HUES64 (cell line): ENCODE data around the gene APP.
A peak's percentile ranks its signal among the peaks of the same experiment; 100 is the strongest.

Experiments
- H3K27ac ChIP-seq: 2 replicates; pipeline ENCODE4 v1.7.0; 2013; ENCODE audit warnings: low read depth, low read length, inconsistent platforms
- H3K27me3 ChIP-seq: 2 replicates; pipeline ENCODE4 v1.6.1; 2013; ENCODE audit warnings: mild to moderate bottlenecking, low read length; ENCODE audit not compliant: insufficient read depth
- H3K36me3 ChIP-seq: 2 replicates; pipeline ENCODE4 v1.6.1; 2013; ENCODE audit warnings: mild to moderate bottlenecking, low read length; ENCODE audit not compliant: insufficient read depth
- H3K4me1 ChIP-seq: 2 replicates; pipeline ENCODE4 v1.6.1; 2013; ENCODE audit warnings: mild to moderate bottlenecking, low read length, moderate library complexity; ENCODE audit not compliant: insufficient read depth
- H3K4me3 ChIP-seq: 2 replicates; pipeline ENCODE4 v1.5.1; 2013; ENCODE audit warnings: mild to moderate bottlenecking, low read length, moderate library complexity
- H3K9ac ChIP-seq: 2 replicates; pipeline ENCODE4 v1.6.1; 2013; ENCODE audit warnings: mild to moderate bottlenecking, low read depth, low read length
- H3K9me3 ChIP-seq: 2 replicates; pipeline ENCODE4 v1.6.1; 2013; ENCODE audit warnings: low read depth, low read length; ENCODE audit not compliant: insufficient read depth
- WGBS: fragments of 150-250, 120-280 bp; methylation state at CpG from one replicate; pipeline ENCODE4 v1.1.7; 2013; ENCODE audit warnings: missing lambda C conversion rate; 5-methylcytosine and 5-hydroxymethylcytosine counted together

APP gene

DNA sequence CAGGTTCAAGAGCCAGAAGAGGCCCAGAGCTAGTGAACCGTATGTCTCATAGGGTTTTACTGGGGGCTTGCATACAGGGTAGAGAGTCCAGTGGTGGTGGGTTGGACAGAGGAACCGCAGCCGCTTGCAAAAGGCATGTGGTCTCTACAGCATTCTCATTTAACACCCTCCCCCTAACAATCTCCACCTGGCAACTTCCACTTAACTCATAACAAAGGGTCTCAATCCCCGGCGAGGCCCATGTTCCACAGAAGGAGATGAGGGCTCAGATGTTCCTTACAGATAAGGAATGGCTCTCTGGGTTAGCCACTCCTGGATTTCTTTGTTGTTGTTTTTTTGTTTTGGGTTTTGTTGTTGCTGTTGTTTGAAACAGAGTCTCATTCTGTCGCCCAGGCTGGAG is 106.1 kb downstream of the APP start:
- WGBS, result 74% methylated on average over 6 of the region's 6 CpGs

DNA sequence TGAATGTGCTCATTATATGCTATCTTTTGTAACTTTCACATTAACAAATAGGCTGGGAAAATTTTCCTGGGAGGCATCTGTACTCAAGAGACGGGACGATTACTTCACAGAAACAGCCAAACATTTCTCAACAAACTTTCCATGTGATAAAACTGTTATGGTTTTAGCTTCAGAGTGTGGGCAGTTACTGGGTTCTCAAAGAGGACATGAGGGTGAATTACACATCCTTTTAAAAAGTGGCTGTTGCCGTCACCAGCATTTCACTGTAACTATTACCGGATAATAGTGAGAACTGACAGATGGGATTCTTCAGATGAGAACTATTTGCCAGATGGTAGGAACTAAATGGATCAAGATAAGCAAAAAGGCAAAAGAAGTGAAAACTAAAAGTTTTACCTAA is 109.1 kb downstream of the APP start:
- no peaks in the 10 kb centered on the region for H3K36me3 ChIP-seq

More for the DNA sequence above, 106.1 kb downstream of the APP start:
- Histone ChIP-seq H3K36me3 (no peaks in the 10 kb centered on the region), H3K4me1 (peaks cover 68% of the 10 kb centered on the region), H3K4me3 (no peak overlapping the region), H3K27ac (no peak overlapping the region), H3K9ac (no peak overlapping the region), H3K9me3 (no peaks in the 10 kb centered on the region), H3K27me3 (no peaks in the 10 kb centered on the region)

DNA sequence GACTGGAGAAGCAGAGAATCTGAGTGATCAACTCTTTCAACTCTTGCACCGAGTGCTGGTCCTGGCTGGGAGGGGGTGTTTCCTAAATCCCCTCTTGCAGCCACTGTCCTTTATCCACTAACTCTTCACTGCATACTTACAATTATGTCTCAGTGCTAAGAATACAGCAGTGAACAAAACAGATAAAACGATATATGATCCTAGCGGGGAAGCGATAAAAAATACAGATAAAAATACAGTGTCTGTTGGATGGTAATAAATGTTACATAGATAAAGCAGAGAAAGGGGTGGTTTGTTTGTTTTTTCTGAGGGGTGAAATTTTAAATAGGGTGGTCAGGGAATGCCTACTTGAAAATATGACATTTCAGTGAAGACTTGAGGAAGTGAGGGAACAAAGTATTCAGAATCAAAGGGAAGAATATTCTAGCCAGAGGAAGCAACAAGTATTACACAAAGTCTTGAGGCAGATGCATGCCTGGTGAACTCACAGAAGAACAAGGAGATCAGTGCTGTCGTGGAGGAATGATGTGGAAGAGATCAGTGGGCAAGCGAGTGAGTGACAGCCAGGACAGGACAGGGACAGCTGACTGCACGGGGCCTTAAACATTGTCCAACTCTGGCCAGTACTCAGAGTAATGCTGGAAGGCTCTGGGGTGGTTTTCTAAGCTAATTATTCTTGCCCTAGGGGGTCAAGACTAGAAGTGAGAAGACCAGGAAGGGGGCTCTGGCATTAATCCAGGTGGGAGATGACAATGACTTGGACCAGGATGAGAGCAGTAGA is 110.0 kb downstream of the APP start:
- H3K27ac ChIP-seq, result no peak overlapping the region
- no peak overlapping the region for H3K4me3 ChIP-seq
- H3K9ac ChIP-seq, result no peak overlapping the region
- H3K36me3 ChIP-seq, result no peaks in the 10 kb centered on the region
- 84% methylated on average over 7 of the region's 7 CpGs for WGBS
- peaks cover 42% of the 10 kb centered on the region for H3K4me1 ChIP-seq
- H3K27me3 ChIP-seq, result no peaks in the 10 kb centered on the region
- H3K9me3 ChIP-seq, result no peaks in the 10 kb centered on the region

More for the DNA sequence above, 109.1 kb downstream of the APP start:
- Histone ChIP-seq H3K27ac (no peak overlapping the region; the same call in 1 of the 2 replicates), H3K9ac (no peak overlapping the region), H3K9me3 (no peaks in the 10 kb centered on the region), H3K27me3 (no peaks in the 10 kb centered on the region), H3K4me1 (peaks cover 47% of the 10 kb centered on the region), H3K4me3 (no peak overlapping the region)
- WGBS, result 98% methylated on average over 4 of the region's 4 CpGs

DNA sequence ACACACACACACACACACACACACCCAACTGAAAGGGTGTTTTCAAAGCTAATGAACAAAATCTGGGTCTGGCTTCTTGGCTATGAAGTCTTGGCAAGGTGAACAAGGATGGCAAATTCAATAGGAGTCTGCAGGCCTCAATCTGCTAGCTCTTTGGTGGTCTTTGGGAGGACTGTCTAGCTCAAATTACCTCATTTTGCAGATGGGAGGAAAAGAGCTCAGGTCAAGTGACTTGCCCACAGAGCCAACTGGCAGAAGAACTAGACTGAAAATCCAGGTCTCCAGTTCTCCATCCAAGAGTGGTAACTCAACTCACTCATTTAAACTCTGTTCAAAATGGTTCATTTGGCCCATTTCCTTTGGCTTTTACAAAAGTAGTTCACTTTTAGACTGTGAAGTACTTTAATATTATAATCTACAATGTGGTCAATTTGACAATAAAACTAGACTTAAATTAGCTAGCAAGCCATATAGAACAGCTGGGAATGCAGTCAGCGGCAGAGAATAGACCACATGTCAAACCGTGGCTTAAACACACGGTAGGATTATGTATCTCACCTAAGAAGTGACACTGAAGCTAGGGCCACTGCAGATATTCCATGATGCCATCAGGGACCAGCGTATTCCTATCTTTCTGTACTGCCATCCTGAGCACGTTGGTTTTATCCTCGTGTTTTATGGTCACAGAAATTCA is 112.9 kb downstream of the APP start:
- Histone ChIP-seq H3K36me3 (peaks cover 7% of the 10 kb centered on the region; the same call in 1 of the 2 replicates), H3K4me1 (peaks cover 33% of the 10 kb centered on the region), H3K4me3 (no peak overlapping the region), H3K27me3 (no peaks in the 10 kb centered on the region), H3K9me3 (no peaks in the 10 kb centered on the region), H3K27ac (no peak overlapping the region), H3K9ac (no peak overlapping the region)
- 95% methylated on average over 6 of the region's 6 CpGs for WGBS

DNA sequence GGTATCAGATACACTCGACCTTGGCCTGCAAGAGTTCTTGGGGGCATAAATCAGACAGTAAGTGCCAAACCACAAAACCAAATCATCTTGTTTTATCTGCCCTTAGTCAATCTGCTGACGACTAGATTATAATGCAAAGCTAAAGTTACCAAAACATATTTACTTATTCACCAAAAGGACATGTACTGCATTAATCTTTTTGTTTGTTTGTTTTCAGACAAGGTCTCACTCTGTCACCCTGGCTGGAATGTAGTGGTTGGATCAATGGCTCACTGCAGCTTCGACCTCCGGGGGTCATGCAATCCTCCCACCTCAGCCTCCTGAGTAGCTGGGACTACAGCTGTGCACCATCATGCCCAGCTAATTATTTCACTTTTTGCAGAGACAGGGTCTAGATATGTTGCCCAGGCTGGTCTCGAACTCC is 114.7 kb downstream of the APP start:
- H3K4me3 ChIP-seq, result no peak overlapping the region
- H3K36me3 ChIP-seq, result peaks cover 21% of the 10 kb centered on the region
- no peak overlapping the region for H3K27ac ChIP-seq
- H3K9me3 ChIP-seq, result no peaks in the 10 kb centered on the region
- peaks cover 42% of the 10 kb centered on the region for H3K4me1 ChIP-seq
- no peaks in the 10 kb centered on the region for H3K27me3 ChIP-seq
- 87% methylated on average over 5 of the region's 5 CpGs for WGBS
- no peak overlapping the region for H3K9ac ChIP-seq

DNA sequence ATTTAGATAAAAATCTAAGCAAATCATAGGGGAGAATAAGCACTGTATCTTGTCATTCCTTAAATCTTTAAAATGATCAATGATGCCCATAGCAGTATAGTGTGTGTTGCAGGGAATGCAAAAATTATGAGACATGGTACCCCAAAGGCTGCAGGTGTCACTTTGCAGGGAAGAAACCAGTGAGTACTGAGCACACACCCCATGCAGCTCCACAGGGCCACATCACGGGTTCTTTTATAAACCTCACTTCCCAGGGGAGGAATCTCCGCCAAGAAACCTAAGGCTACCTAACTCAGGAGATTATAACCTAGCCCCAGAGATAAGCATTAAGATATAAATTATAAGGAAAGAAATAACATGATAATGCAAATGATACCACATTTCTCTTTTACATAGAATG is 115.6 kb downstream of the APP start:
- no peak overlapping the region for H3K4me3 ChIP-seq
- WGBS, result 83% methylated on average over 1 of the region's 2 CpGs
- H3K9ac ChIP-seq, result no peak overlapping the region
- no peaks in the 10 kb centered on the region for H3K9me3 ChIP-seq
- H3K36me3 ChIP-seq, result peaks cover 30% of the 10 kb centered on the region
- H3K4me1 ChIP-seq, result peaks cover 39% of the 10 kb centered on the region
- no peaks in the 10 kb centered on the region for H3K27me3 ChIP-seq
- no peak overlapping the region for H3K27ac ChIP-seq

DNA sequence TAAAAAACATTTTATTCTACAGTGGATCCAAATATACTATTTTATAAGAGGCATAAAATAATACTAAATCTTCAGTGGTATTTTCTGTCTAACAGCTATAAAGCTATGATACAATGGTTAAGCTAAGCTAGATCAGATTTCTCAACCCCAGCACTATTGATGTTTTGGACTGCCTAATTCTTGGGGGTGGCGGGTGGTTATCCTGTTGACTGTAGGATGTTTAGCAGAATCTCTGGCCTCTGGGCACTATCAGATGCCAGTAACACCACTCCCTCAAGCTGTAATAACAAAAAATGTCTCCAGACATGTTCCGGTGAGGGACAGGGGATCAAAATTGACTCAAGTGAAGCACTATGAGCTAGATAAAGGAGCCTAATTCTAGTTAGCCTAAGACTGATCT is 118.5 kb downstream of the APP start:
- Histone ChIP-seq H3K9me3 (no peaks in the 10 kb centered on the region), H3K4me1 (peaks cover 30% of the 10 kb centered on the region), H3K9ac (no peak overlapping the region), H3K4me3 (no peak overlapping the region), H3K36me3 (peaks cover 57% of the 10 kb centered on the region), H3K27ac (peak overlapping the region; percentile 15; the same call in 1 of the 2 replicates), H3K27me3 (no peaks in the 10 kb centered on the region)
- WGBS, result 100% methylated on average over 2 of the region's 2 CpGs

DNA sequence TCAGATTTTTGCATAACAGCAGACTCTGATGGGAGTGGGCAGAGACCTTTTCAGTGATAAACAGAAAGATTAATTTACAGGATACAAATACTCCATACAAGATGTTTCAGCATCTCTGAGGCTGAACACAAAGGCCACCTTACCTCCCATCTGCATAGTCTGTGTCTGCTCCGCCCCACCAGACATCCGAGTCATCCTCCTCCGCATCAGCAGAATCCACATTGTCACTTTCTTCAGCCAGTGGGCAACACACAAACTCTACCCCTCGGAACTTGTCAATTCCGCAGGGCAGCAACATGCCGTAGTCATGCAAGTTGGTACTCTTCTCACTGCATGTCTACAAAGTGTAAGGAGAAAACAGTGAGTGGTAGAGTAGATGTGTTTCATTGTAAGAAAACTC is 119.7 kb downstream of the APP start:
- peaks cover 68% of the 10 kb centered on the region for H3K36me3 ChIP-seq
- no peak overlapping the region for H3K9ac ChIP-seq
- 88% methylated on average over 6 of the region's 6 CpGs for WGBS

DNA sequence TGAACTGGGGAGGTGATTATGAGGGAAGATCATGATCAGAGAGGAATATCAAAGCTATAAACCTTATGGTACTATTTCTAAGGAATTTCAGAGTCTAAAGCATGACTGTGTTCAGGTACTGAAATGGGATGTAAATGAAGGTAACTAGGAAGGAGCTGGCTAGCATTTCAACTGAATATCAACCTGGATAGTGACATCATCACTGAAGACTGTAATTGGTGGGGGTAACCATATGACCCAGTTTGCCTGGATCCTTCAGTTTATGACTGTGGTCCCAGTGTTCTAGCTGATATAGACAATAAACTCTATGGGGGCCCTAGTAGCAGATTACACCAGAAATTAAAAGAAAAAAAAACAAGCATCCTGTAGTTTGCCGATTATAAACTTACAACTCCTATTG is 120.8 kb downstream of the APP start:
- H3K4me1 ChIP-seq, result peaks cover 21% of the 10 kb centered on the region
- H3K9ac ChIP-seq, result no peak overlapping the region
- H3K4me3 ChIP-seq, result no peak overlapping the region
- no peaks in the 10 kb centered on the region for H3K9me3 ChIP-seq
- no peaks in the 10 kb centered on the region for H3K27me3 ChIP-seq
- no peak overlapping the region for H3K27ac ChIP-seq
- peaks cover 79% of the 10 kb centered on the region for H3K36me3 ChIP-seq
- WGBS, result no CpG with 5 or more reads among the region's 1 CpG

More for the DNA sequence above, 119.7 kb downstream of the APP start:
- Histone ChIP-seq H3K27ac (no peak overlapping the region), H3K4me1 (peaks cover 30% of the 10 kb centered on the region), H3K27me3 (no peaks in the 10 kb centered on the region), H3K9me3 (no peaks in the 10 kb centered on the region), H3K4me3 (no peak overlapping the region)

DNA sequence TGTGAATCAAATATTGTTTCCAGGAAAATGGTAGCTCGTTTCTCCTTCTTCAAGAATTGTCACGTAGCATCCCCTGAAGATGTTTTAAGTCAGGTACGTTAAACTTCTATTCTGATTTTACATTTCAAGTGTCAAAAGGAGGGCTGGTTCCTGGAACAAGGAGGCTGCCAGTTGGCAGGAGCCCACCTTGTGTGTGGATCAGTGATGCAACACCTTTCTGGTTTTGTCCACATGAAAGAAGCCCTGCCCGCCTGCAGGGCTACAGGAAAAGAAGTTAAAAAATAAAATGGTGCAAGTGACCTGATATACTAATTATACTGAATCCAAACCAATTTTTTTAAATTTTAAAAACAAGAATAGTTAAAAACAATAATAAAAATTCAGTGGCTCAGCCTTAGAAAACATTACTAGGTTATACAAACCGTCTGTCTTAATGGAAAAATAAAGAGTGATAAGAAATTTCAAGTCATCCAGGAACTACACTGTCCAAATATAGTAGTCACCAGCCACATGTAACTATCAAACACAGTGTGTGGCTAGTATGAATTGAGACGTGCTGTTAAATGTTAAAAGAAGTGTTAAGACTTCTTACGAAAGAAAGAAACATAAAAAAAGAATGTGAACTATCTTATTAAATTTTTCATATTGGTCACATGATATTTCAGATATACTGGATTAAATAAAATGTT is 123.1 kb downstream of the APP start:
- Histone ChIP-seq H3K36me3 (peaks cover 92% of the 10 kb centered on the region), H3K9me3 (no peaks in the 10 kb centered on the region), H3K9ac (no peak overlapping the region), H3K27ac (no peak overlapping the region), H3K4me1 (peaks cover 18% of the 10 kb centered on the region), H3K27me3 (no peaks in the 10 kb centered on the region), H3K4me3 (no peak overlapping the region)
- 94% methylated on average over 4 of the region's 7 CpGs for WGBS

DNA sequence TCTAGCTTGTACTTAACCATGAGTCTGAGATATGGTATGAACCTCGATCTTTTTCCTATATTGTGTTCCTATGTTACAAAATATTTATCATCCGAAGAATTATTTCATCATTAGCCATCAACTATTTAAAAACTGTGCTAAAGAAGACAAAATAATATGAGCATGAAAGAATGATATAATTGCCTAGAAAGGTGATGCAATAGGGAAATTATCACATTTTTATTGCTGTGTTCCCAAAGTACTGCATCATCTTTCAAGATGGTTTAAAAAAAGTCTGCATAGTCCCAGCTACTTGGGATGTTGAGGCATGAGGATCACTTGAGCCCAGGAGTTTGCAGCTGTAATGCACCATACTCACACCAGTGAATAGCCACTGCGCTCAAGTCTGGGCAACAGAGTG is 126.7 kb downstream of the APP start:
- Histone ChIP-seq H3K4me1 (peaks cover 23% of the 10 kb centered on the region), H3K4me3 (no peak overlapping the region), H3K27me3 (no peaks in the 10 kb centered on the region), H3K36me3 (peaks cover 65% of the 10 kb centered on the region), H3K27ac (no peak overlapping the region), H3K9me3 (no peaks in the 10 kb centered on the region), H3K9ac (no peak overlapping the region)
- 96% methylated on average over 2 of the region's 3 CpGs for WGBS
